K562 (cell line): ENCODE measurements around the gene DNAJC30. TPM values are rescaled to one million over a fixed set of nuclear protein-coding genes. Genes with fewer than 3 reads are reported as not detected.

Experiments
- BRF1 ChIP-seq: IDR thresholded peaks from 3 replicates; pipeline ENCODE4 v1.6.1; 2011; ENCODE audit warnings: borderline replicate concordance, mild to moderate bottlenecking; ENCODE audit not compliant: insufficient read length; ENCODE audit errors: extremely low read depth
- GABPB1 ChIP-seq: sonication (generic); formaldehyde crosslinking; IDR thresholded peaks from 2 replicates; pipeline ENCODE4 v1.8.0; 2022; ENCODE audit warnings: mild to moderate bottlenecking, missing genetic modification reagents
- HMG20A ChIP-seq: fragments of 450-650 bp; formaldehyde crosslinking; conservative IDR thresholded peaks from 2 replicates; pipeline ENCODE4 v1.4.0; 2020; ENCODE audit warnings: mild to moderate bottlenecking, mixed read lengths
- MXI1 ChIP-seq: IDR thresholded peaks from 2 replicates; pipeline ENCODE4 v1.6.1; 2011; ENCODE audit warnings: low read depth, mild to moderate bottlenecking, improper control_type of control experiment, low read length
- NR2C1 ChIP-seq, 2 experiments: fragments of 450-650 bp; IDR thresholded peaks; 2 replicates each; pipeline ENCODE4 v1.6.1; 2017; ENCODE audit warnings: mild to moderate bottlenecking in 2 of 2, antibody characterized with exemption in 1 of 2, inconsistent platforms in 1 of 2, missing compliant biosample characterization in 1 of 2, missing genetic modification characterization in 1 of 2
- SNAPC5 ChIP-seq: fragments of 250-450 bp; sonication (Bioruptor Pico); IDR thresholded peaks from 2 replicates; pipeline ENCODE4 v1.8.0; 2021; ENCODE audit warnings: moderate library complexity, mild to moderate bottlenecking, inconsistent platforms
- THAP12 ChIP-seq: fragments of 250-450 bp; sonication (Bioruptor Pico); IDR thresholded peaks from 2 replicates; pipeline ENCODE4 v1.9.0; 2021; ENCODE audit warnings: mild to moderate bottlenecking, inconsistent platforms
- ZBTB9 ChIP-seq: fragments of 450-650 bp; formaldehyde crosslinking; IDR thresholded peaks from 2 replicates; pipeline ENCODE4 v1.4.0; 2020; ENCODE audit warnings: mild to moderate bottlenecking, moderate library complexity
- ZNF324 ChIP-seq: fragments of 250-450 bp; sonication (Bioruptor Pico); IDR thresholded peaks from 2 replicates; pipeline ENCODE4 v1.4.0; 2020; ENCODE audit warnings: mild to moderate bottlenecking
- ZNF354B ChIP-seq: fragments of 250-450 bp; sonication (Bioruptor Pico); IDR thresholded peaks from 2 replicates; pipeline ENCODE4 v1.4.0; 2020
- ZNF436 ChIP-seq: fragments of 250-450, 450-650 bp; sonication (Bioruptor Pico); formaldehyde crosslinking; IDR thresholded peaks from 2 replicates; pipeline ENCODE4 v1.7.0; 2020; ENCODE audit warnings: mild to moderate bottlenecking
- ZNF589 ChIP-seq: fragments of 200-800 bp; sonication (Bioruptor generic); IDR thresholded peaks from 2 replicates; pipeline ENCODE4 v1.6.1; 2016; ENCODE audit warnings: low read depth, missing genetic modification characterization, missing compliant biosample characterization
- ZNF740 ChIP-seq, 3 experiments: fragments of 200-800 bp in 1 of 3; sonication (Bioruptor generic) in 1 of 3; sonication (generic) in 1 of 3; formaldehyde crosslinking in 1 of 3; IDR thresholded peaks; 2 replicates each; pipeline versions ENCODE4 v1.6.1 to v1.8.0; 2016 to 2022; ENCODE audit warnings: mild to moderate bottlenecking in 2 of 3, missing compliant biosample characterization in 2 of 3, missing genetic modification characterization in 2 of 3, missing genetic modification reagents in 1 of 3
- ZNF76 ChIP-seq: fragments of 250-450 bp; sonication (Bioruptor Pico); IDR thresholded peaks from 2 replicates; pipeline ENCODE4 v1.4.0; 2020; ENCODE audit warnings: mild to moderate bottlenecking, moderate library complexity, borderline replicate concordance
- polyA plus RNA-seq, 8 experiments: library from polyadenylated mRNA; depleted of rRNA in 4 of 8; stranded (reverse) in 5 of 8; unstranded in 3 of 8; fragments of >200 nt; fragmentation: Nextera tagmentation in 2 of 8; fragmentation: Illumina TruSeq in 1 of 8; extraction: Ambion mirVana in 2 of 8; extraction: Trizol in 1 of 8; gene quantifications; 2 replicates each; pipeline versions ENCODE4 v1.2.1 to v1.2.3, GENCODE V29; 2011 to 2014; ENCODE audit warnings: inconsistent platforms in 1 of 8, missing spikeins in 1 of 8
- total RNA-seq, 7 experiments: library from RNA; depleted of rRNA in 6 of 7; stranded (reverse); fragments of >200 nt in 6 of 7; fragmentation: Illumina TruSeq in 2 of 7; extraction: Trizol in 2 of 7; gene quantifications; 2 replicates each; pipeline versions ENCODE4 v1.2.1 to v1.2.3, GENCODE V29; 2011 to 2021; ENCODE audit warnings: low replicate concordance in 1 of 7

The DNAJC30 gene
- total and polyA plus RNA-seq, 9 of the 15 experiments (the other 6 are each of a cell fraction or from before 2014, with no cell fraction given), result 1.1 to 11.3 (median 4.6) TPM

GRCh38 chr7:73642834-73643233 lies 40.4 kb downstream of the DNAJC30 start (continued):
- TF ChIP-seq ZBTB9 (CRISPR knock-in tag) (no peak), ZNF436 (CRISPR knock-in tag) (no peak), ZNF589 (no peak), NR2C1 (IDR thresholded peaks at IDR 0.05) (no peak), NR2C1 (tag; IDR thresholded peaks at IDR 0.05) (no peak), SNAPC5 (CRISPR knock-in tag) (no peak), ZNF324 (CRISPR knock-in tag) (no peak), HMG20A (no peak), THAP12 (CRISPR knock-in tag) (no peak), ZNF740 (CRISPR knock-in tag; IDR thresholded peaks at IDR 0.05) (no peak), ZNF740 (tag; IDR thresholded peaks at IDR 0.05) (no peak), BRF1 (no peak), ZNF354B (no peak), GABPB1 (CRISPR knock-in tag) (no peak), MXI1 (no peak), ZNF76 (no peak)
